Measurements from ENCODE around the gene GALNT13.

DNA sequence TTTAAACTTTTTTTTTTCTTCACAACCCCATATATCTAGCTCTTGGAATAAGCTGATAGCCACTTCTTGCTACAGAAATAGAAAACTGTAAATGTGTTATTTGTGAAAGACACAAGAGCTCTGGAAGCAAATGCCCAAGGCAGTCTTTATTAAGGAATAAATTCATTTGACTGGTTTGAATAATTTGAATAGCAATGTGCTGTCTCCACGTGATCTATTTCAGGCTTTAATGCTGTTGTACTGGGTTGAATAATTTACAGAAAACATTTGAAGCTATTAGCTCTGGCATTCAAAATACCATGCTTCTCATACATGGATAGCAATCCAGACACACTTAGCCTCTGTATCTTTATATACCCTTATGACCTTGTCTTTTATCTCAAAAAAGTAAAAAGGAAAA is 460.1 kb downstream of the GALNT13 start:
- TF ChIP-seq, protein P1, sequence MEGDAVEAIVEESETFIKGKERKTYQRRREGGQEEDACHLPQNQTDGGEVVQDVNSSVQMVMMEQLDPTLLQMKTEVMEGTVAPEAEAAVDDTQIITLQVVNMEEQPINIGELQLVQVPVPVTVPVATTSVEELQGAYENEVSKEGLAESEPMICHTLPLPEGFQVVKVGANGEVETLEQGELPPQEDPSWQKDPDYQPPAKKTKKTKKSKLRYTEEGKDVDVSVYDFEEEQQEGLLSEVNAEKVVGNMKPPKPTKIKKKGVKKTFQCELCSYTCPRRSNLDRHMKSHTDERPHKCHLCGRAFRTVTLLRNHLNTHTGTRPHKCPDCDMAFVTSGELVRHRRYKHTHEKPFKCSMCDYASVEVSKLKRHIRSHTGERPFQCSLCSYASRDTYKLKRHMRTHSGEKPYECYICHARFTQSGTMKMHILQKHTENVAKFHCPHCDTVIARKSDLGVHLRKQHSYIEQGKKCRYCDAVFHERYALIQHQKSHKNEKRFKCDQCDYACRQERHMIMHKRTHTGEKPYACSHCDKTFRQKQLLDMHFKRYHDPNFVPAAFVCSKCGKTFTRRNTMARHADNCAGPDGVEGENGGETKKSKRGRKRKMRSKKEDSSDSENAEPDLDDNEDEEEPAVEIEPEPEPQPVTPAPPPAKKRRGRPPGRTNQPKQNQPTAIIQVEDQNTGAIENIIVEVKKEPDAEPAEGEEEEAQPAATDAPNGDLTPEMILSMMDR (IDR thresholded peaks at IDR 0.05; ENCODE audit: insufficient read depth, low read length, poor library complexity, severe bottlenecking): no peak
- TF ChIP-seq EZH2phosphoT487 (conservative IDR thresholded peaks at IDR 0.05; ENCODE audit: low read length): no peak

All from SU-DHL-6 (cell line).